Gastroesophageal sphincter (tissue), 3 donors: Measurements from ENCODE around the gene ARRB1.

Experiments used
- EP300 ChIP-seq: sonication (generic); formaldehyde crosslinking; IDR thresholded peaks from one replicate; pipeline ENCODE4 v1.6.1; 2017; ENCODE audit warnings: antibody characterized with exemption, mild to moderate bottlenecking
- POLR2A ChIP-seq, 2 donors: fragments of 450-650 bp; IDR thresholded peaks; one replicate each; pipeline ENCODE4 v1.6.1; 2017; ENCODE audit warnings: antibody characterized with exemption in 2 of 2, mild to moderate bottlenecking in 2 of 2, moderate library complexity in 1 of 2
- POLR2AphosphoS5 ChIP-seq: sonication (generic); formaldehyde crosslinking; IDR thresholded peaks from one replicate; pipeline ENCODE4 v1.6.1; 2017; ENCODE audit warnings: antibody characterized with exemption
- TF ChIP-seq, protein P1 (sequence below), 4 experiments: fragments of 200-600 bp in 2 of 4; fragments of 450-650 bp in 2 of 4; sonication (generic) in 1 of 4; IDR thresholded peaks; one replicate each; pipeline ENCODE4 v1.5.1; 2017 to 2019; ENCODE audit warnings: antibody characterized with exemption in 4 of 4, mild to moderate bottlenecking in 2 of 4, moderate library complexity in 2 of 4

- TF ChIP-seq POLR2AphosphoS5: no peak
- TF ChIP-seq POLR2A (IDR thresholded peaks at IDR 0.05): no peak
- TF ChIP-seq, protein P1, sequence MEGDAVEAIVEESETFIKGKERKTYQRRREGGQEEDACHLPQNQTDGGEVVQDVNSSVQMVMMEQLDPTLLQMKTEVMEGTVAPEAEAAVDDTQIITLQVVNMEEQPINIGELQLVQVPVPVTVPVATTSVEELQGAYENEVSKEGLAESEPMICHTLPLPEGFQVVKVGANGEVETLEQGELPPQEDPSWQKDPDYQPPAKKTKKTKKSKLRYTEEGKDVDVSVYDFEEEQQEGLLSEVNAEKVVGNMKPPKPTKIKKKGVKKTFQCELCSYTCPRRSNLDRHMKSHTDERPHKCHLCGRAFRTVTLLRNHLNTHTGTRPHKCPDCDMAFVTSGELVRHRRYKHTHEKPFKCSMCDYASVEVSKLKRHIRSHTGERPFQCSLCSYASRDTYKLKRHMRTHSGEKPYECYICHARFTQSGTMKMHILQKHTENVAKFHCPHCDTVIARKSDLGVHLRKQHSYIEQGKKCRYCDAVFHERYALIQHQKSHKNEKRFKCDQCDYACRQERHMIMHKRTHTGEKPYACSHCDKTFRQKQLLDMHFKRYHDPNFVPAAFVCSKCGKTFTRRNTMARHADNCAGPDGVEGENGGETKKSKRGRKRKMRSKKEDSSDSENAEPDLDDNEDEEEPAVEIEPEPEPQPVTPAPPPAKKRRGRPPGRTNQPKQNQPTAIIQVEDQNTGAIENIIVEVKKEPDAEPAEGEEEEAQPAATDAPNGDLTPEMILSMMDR (IDR thresholded peaks at IDR 0.05): no peak
- TF ChIP-seq EP300: no peak
Measured at GRCh38 chr11:75248924-75249256, 102.6 kb downstream of the ARRB1 start.
